WTC11 (cell line): ENCODE measurements around the gene ELF5.

Experiments used
- ATF6 ChIP-seq: sonication (generic); formaldehyde crosslinking; IDR thresholded peaks from 2 replicates; pipeline ENCODE4 v1.8.1; 2023; ENCODE audit warnings: mild to moderate bottlenecking, missing genetic modification reagents
- CREB1 ChIP-seq: sonication (generic); formaldehyde crosslinking; IDR thresholded peaks from 2 replicates; pipeline ENCODE4 v1.8.0; 2023; ENCODE audit warnings: mild to moderate bottlenecking, missing genetic modification reagents
- CTCF ChIP-seq: fragments of 200-600 bp; IDR thresholded peaks from 2 replicates; pipeline ENCODE4 v1.8.0; 2022; ENCODE audit warnings: antibody characterized with exemption
- E2F1 ChIP-seq: sonication (generic); formaldehyde crosslinking; IDR thresholded peaks from 2 replicates; pipeline ENCODE4 v1.8.0; 2022; ENCODE audit warnings: mild to moderate bottlenecking, missing genetic modification reagents
- FOXK1 ChIP-seq: sonication (generic); formaldehyde crosslinking; IDR thresholded peaks from 2 replicates; pipeline ENCODE4 v1.8.0; 2022; ENCODE audit warnings: mild to moderate bottlenecking, moderate library complexity, missing genetic modification reagents
- FOXP1 ChIP-seq: sonication (generic); formaldehyde crosslinking; IDR thresholded peaks from 2 replicates; pipeline ENCODE4 v1.8.0; 2022; ENCODE audit warnings: missing genetic modification reagents, mild to moderate bottlenecking, moderate library complexity, borderline replicate concordance
- IRF2 ChIP-seq: sonication (generic); formaldehyde crosslinking; IDR thresholded peaks from 2 replicates; pipeline ENCODE4 v1.8.0; 2022; ENCODE audit warnings: low read depth, missing genetic modification reagents, borderline replicate concordance
- NFYB ChIP-seq: sonication (generic); formaldehyde crosslinking; conservative IDR thresholded peaks from 2 replicates; pipeline ENCODE4 v1.8.0; 2022; ENCODE audit warnings: low read depth, missing genetic modification reagents
- SP1 ChIP-seq: sonication (generic); formaldehyde crosslinking; conservative IDR thresholded peaks from 2 replicates; pipeline ENCODE4 v1.8.1; 2022; ENCODE audit warnings: missing genetic modification reagents
- TEAD1 ChIP-seq: sonication (generic); formaldehyde crosslinking; IDR thresholded peaks from 2 replicates; pipeline ENCODE4 v1.8.0; 2022; ENCODE audit warnings: mild to moderate bottlenecking, missing genetic modification reagents
- ZBTB43 ChIP-seq: sonication (generic); formaldehyde crosslinking; IDR thresholded peaks from 2 replicates; pipeline ENCODE4 v1.8.1; 2023; ENCODE audit warnings: mild to moderate bottlenecking, missing genetic modification reagents
- ZNF219 ChIP-seq: sonication (generic); formaldehyde crosslinking; IDR thresholded peaks from 2 replicates; pipeline ENCODE4 v1.8.0; 2023; ENCODE audit warnings: missing genetic modification reagents, mild to moderate bottlenecking, borderline replicate concordance
- ZNF263 ChIP-seq: sonication (generic); formaldehyde crosslinking; IDR thresholded peaks from 2 replicates; pipeline ENCODE4 v1.8.1; 2022; ENCODE audit warnings: low read depth, mild to moderate bottlenecking, moderate library complexity, missing genetic modification reagents
- ZNF416 ChIP-seq: fragments of 250-450 bp; sonication (Bioruptor Pico); IDR thresholded peaks from 2 replicates; pipeline ENCODE4 v1.9.0; 2021; ENCODE audit warnings: mild to moderate bottlenecking, inconsistent platforms

GRCh38 chr11:34458525-34458924, 55.1 kb downstream of the ELF5 start:
- TF ChIP-seq FOXK1 (CRISPR knock-in tag) (no peak), CTCF (no peak), NFYB (CRISPR knock-in tag) (no peak), ZNF263 (no peak), ZBTB43 (CRISPR knock-in tag) (no peak), E2F1 (no peak), IRF2 (CRISPR knock-in tag) (no peak), ZNF219 (CRISPR knock-in tag) (no peak), TEAD1 (CRISPR knock-in tag) (no peak), SP1 (no peak), ATF6 (CRISPR knock-in tag) (no peak), FOXP1 (CRISPR knock-in tag) (no peak), ZNF416 (no peak), CREB1 (CRISPR knock-in tag) (no peak)
